HL-60 (cell line): ENCODE data around the gene PLCB1.

Source experiments
- GABPA ChIP-seq: IDR thresholded peaks from 2 replicates; pipeline ENCODE4 v1.6.1; 2012; ENCODE audit warnings: low read depth
- POLR2AphosphoS5 ChIP-seq: IDR thresholded peaks from 2 replicates; pipeline ENCODE4 v1.6.1; 2012; ENCODE audit warnings: low read depth
- TF ChIP-seq, protein P1 (sequence below): IDR thresholded peaks from one replicate; pipeline ENCODE4 v1.5.1; 2011; ENCODE audit warnings: low read length, control low read depth, inconsistent platforms; ENCODE audit not compliant: insufficient read depth
- TF ChIP-seq, protein P2 (sequence below): IDR thresholded peaks from 2 replicates; pipeline ENCODE4 v1.6.1; 2012; ENCODE audit warnings: low read depth; ENCODE audit not compliant: insufficient replicate concordance

DNA sequence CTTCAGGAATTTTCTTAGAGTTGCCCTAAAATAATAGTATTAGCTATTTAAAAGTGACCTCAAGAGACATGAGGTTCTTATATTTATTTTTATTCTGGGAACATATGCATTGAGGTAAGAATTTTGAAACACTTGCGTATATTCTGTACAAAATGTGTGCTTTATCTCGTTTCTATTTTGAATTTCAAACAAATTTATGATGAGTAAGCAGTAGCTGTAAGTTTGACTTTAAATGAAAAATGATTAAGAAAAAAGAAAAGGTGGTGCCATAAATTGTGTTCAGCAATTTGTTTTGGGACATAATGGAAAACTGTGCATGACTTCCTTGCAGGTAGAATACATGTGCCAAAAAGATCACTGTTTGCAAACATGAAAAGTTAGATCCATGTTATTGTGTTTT is 503.8 kb downstream of the PLCB1 start:
- TF ChIP-seq, protein P1, sequence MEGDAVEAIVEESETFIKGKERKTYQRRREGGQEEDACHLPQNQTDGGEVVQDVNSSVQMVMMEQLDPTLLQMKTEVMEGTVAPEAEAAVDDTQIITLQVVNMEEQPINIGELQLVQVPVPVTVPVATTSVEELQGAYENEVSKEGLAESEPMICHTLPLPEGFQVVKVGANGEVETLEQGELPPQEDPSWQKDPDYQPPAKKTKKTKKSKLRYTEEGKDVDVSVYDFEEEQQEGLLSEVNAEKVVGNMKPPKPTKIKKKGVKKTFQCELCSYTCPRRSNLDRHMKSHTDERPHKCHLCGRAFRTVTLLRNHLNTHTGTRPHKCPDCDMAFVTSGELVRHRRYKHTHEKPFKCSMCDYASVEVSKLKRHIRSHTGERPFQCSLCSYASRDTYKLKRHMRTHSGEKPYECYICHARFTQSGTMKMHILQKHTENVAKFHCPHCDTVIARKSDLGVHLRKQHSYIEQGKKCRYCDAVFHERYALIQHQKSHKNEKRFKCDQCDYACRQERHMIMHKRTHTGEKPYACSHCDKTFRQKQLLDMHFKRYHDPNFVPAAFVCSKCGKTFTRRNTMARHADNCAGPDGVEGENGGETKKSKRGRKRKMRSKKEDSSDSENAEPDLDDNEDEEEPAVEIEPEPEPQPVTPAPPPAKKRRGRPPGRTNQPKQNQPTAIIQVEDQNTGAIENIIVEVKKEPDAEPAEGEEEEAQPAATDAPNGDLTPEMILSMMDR, result no peak
- no peak for TF ChIP-seq POLR2AphosphoS5
- TF ChIP-seq, protein P2, sequence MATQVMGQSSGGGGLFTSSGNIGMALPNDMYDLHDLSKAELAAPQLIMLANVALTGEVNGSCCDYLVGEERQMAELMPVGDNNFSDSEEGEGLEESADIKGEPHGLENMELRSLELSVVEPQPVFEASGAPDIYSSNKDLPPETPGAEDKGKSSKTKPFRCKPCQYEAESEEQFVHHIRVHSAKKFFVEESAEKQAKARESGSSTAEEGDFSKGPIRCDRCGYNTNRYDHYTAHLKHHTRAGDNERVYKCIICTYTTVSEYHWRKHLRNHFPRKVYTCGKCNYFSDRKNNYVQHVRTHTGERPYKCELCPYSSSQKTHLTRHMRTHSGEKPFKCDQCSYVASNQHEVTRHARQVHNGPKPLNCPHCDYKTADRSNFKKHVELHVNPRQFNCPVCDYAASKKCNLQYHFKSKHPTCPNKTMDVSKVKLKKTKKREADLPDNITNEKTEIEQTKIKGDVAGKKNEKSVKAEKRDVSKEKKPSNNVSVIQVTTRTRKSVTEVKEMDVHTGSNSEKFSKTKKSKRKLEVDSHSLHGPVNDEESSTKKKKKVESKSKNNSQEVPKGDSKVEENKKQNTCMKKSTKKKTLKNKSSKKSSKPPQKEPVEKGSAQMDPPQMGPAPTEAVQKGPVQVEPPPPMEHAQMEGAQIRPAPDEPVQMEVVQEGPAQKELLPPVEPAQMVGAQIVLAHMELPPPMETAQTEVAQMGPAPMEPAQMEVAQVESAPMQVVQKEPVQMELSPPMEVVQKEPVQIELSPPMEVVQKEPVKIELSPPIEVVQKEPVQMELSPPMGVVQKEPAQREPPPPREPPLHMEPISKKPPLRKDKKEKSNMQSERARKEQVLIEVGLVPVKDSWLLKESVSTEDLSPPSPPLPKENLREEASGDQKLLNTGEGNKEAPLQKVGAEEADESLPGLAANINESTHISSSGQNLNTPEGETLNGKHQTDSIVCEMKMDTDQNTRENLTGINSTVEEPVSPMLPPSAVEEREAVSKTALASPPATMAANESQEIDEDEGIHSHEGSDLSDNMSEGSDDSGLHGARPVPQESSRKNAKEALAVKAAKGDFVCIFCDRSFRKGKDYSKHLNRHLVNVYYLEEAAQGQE, result no peak
- TF ChIP-seq GABPA, result no peak
